ENCODE measurements around the gene RHCG.

The RHCG gene

DNA sequence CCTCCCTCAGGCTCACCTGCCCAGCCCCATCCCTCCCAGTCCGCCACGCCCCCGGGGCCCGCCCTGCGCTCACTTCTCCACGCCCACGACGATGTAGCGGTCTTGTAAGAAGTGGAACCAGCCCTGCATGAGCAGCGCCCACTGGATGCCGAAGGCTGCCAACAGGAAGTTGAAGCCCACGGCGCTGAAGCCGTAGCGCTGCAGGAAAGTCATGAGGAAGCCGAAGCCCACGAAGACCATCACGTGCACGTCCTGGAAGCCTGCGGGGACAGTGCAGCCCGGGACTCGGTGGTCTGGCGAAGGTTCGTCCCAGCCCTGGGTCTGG lies 9.7 kb downstream of the RHCG start:
- TF ChIP-seq, protein P1, sequence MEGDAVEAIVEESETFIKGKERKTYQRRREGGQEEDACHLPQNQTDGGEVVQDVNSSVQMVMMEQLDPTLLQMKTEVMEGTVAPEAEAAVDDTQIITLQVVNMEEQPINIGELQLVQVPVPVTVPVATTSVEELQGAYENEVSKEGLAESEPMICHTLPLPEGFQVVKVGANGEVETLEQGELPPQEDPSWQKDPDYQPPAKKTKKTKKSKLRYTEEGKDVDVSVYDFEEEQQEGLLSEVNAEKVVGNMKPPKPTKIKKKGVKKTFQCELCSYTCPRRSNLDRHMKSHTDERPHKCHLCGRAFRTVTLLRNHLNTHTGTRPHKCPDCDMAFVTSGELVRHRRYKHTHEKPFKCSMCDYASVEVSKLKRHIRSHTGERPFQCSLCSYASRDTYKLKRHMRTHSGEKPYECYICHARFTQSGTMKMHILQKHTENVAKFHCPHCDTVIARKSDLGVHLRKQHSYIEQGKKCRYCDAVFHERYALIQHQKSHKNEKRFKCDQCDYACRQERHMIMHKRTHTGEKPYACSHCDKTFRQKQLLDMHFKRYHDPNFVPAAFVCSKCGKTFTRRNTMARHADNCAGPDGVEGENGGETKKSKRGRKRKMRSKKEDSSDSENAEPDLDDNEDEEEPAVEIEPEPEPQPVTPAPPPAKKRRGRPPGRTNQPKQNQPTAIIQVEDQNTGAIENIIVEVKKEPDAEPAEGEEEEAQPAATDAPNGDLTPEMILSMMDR (IDR thresholded peaks at IDR 0.05): no peak

DNA sequence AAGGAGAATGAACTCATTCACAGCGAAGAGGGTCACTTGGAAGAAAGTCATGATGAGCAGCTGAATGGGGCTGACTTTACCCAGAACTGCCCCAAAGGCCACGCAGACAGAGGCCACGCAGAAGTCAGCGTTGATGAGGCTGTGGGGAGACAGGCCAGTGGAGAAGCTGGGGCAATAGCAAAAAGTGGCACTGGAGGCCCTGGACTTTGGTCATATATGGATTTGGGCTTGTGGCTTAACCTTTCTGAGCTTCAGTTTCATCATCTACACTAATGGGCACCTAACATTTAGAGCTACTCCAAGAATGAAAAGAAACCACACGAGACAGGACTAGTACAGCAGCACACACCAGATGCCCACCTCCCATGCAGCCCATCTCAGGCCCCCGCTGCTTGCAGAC lies 13.3 kb downstream of the RHCG start:
- TF ChIP-seq, protein P1 (IDR thresholded peaks at IDR 0.05): no peak

DNA sequence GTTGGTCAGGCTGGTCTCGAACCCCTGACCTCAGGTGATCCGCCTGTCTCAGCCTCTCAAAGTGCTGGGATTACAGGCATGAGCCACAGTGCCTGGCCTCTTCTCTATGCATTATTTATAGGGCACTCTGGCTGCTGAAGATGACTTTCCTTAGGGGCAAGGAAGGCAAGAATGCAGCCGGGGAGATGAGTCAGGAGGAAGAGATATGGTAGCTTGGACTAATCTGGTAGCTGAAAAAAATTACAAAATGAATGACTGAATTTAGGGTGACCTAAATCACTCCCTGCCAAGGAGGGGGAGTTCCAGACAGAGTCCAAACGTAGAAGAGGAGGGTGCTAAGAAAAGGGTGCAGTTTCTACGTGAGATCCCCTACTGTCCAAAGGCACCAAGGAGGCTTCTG lies 14.2 kb downstream of the RHCG start:
- TF ChIP-seq, protein P1 (IDR thresholded peaks at IDR 0.05): no peak

DNA sequence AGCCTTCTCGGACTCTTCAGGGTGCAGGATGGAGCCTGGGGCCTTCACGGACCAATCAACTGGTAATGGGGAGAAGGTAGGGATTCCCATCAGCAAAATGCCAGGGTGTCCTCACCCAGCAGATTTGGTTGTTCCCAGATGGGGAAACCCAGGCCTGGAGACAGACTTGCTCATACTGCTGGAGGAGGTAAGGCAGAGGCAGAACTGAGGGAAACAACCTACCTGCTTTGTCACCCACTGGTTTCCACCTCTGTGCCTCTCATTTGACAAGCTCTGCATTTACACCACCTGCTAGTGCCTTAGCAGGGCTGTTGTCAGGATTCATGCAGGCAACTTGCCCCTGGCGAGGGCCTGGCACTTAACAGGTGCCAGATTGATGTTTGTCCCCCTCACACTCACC lies 15.9 kb downstream of the RHCG start:
- TF ChIP-seq, protein P1 (IDR thresholded peaks at IDR 0.05): no peak

DNA sequence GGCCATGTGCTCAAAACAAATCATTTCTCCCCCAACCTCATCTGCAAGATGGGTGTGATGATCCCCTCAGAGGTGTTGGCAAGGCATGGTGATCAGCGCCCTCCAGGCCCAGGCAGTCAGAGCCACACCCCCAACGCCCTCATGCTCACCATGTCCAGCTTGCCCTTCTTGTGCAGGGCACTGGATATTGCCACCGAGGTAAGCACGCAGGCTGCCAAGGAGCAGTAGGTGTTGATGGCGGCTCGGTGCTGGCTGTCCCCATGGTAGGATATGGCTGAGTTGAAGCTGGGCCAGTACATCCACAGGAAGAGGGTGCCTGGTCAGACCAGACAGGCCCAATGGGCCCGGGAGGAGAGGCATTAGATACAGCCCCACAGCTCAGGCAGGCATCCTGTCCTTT lies 17.2 kb downstream of the RHCG start:
- TF ChIP-seq, protein P1 (IDR thresholded peaks at IDR 0.05): no peak

DNA sequence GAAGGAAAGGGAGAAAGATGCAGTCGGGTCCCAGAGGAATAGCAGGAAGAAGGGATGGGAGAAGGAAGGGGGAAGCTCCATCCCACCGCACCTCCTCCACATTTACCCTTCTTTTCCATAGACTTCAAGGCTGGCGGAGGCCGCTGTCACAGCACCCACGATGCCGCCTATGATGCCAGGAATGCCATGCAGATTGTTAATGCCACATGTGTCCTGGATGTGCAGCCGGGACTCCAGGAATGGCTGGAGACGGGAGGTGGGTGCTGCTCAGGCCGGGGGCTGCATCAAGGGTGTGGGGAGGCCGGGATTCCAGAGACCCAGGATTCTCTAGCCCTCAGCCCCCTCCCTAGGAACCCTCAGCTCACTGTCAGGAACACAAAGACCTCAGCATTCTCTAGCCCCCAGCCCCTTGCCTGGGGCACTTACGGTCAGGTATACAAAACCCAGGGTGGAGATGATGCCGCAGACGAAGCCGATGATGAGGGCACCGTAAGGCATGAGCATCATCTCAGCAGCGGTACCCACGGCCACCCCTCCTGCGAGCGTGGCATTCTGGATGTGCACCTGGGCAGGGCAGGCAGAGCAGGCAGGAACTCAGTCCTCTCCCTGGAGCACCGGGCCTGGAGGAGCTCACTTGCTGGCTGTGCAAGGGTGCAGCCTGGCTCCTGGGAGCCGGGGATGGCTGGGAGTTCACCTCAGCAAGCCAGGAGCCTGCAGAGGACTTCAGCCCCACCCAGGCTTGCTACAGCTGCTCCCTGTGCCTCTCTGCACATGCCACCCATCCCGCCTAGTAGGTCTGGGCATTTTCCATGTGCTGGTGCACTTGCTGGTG lies 18.8 kb downstream of the RHCG start:
- TF ChIP-seq, protein P1 (IDR thresholded peaks at IDR 0.05): no peak

DNA sequence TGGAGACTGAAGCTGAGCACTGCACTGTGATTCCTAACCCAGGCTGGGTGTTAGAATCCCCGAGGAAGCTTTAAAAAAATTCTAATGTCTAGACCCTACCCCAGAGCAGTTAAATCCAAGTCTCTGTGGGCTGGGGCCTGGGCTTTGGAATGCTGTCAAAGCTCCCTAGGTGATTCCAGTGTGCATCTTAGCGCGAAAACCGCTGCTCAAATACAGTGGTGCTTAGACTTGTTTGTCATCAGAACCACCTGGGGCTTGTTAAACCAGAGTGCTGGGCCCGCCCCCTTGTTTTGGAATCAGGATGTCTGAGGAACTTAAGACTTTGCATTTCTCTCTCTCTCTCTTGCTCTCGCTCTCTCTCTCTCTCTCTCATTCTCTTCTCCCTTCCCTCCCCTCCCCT lies 20.7 kb downstream of the RHCG start:
- TF ChIP-seq, protein P1 (IDR thresholded peaks at IDR 0.05): no peak
